ENCODE results near the gene COL28A1.

DNA sequence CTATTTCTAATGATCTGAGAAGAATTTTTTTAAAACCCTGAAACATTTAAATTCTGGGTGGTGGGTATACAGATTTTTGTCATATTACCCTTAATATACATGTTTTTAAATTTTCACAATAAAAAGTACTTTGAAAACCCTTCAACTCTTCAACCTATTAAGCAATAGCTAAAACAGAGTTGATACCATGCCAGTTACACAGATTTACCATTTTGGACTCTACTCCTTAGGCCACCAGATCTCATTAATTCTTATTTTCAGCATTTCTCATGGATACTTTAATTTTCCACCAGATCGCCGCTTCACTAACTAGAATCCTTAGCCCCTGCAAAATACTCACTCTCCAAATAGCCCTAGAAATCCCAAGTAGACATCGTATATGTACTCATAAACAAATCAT, 12.7 kb upstream of the COL28A1 start:
- TF ChIP-seq, protein P1, sequence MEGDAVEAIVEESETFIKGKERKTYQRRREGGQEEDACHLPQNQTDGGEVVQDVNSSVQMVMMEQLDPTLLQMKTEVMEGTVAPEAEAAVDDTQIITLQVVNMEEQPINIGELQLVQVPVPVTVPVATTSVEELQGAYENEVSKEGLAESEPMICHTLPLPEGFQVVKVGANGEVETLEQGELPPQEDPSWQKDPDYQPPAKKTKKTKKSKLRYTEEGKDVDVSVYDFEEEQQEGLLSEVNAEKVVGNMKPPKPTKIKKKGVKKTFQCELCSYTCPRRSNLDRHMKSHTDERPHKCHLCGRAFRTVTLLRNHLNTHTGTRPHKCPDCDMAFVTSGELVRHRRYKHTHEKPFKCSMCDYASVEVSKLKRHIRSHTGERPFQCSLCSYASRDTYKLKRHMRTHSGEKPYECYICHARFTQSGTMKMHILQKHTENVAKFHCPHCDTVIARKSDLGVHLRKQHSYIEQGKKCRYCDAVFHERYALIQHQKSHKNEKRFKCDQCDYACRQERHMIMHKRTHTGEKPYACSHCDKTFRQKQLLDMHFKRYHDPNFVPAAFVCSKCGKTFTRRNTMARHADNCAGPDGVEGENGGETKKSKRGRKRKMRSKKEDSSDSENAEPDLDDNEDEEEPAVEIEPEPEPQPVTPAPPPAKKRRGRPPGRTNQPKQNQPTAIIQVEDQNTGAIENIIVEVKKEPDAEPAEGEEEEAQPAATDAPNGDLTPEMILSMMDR (conservative IDR thresholded peaks at IDR 0.05) = no peak
- TF ChIP-seq EZH2 (IDR thresholded peaks at IDR 0.05; ENCODE audit: low read depth) = no peak
